H1 (cell line): Measurements from ENCODE around the gene IWS1. TPM values are rescaled to one million over a fixed set of nuclear protein-coding genes. Genes with fewer than 3 reads are reported as not detected.

ENCODE experiments used
- CTCF ChIA-PET: fragments of 300-600 bp; sonication (Branson Sonifier 250); formaldehyde crosslinking; loops from one replicate; lab custom pipeline; 2021; ENCODE audit not compliant: partially characterized antibody; lab: Charles Lee
- POLR2A ChIA-PET: fragments of 300-600 bp; sonication (Branson Sonifier 250); formaldehyde crosslinking; loops from one replicate; lab custom pipeline; 2021; ENCODE audit warnings: inconsistent platforms; ENCODE audit not compliant: partially characterized antibody; lab: Charles Lee
- DNase-seq, 2 experiments: peaks; one replicate each; pipeline versions ENCODE4 v3.0.0 to v3.0.0-alpha.2; 2010 to 2022; ENCODE audit warnings: low spot score in 2 of 2, low read depth in 1 of 2, mixed read lengths in 1 of 2
- FAIRE-seq: peaks from 2 replicates; lab custom pipeline; 2011; peaks lifted over from hg19 to GRCh38; lab: Jason Lieb, UNC
- H2AFZ ChIP-seq: 2 replicates; pipeline ENCODE4 v1.8.1; 2012; ENCODE audit warnings: low read length, inconsistent platforms
- H2AK5ac ChIP-seq: 2 replicates; pipeline ENCODE4 v1.6.1; 2013; ENCODE audit warnings: low read depth, low read length
- H2BK120ac ChIP-seq: replicated peaks from 2 replicates; pipeline ENCODE3; 2013; ENCODE audit warnings: low read depth, low read length, inconsistent platforms
- H2BK12ac ChIP-seq: 2 replicates; pipeline ENCODE4 v1.6.1; 2013; ENCODE audit warnings: low read depth, low read length
- H2BK15ac ChIP-seq: 2 replicates; pipeline ENCODE4 v1.6.1; 2013; ENCODE audit warnings: low read length
- H2BK20ac ChIP-seq: 2 replicates; pipeline ENCODE4 v1.6.1; 2013; ENCODE audit warnings: low read length
- H2BK5ac ChIP-seq: 2 replicates; pipeline ENCODE4 v1.6.1; 2013; ENCODE audit warnings: low read depth, low read length
- H3K14ac ChIP-seq: 2 replicates; pipeline ENCODE4 v1.6.1; 2013; ENCODE audit warnings: inconsistent platforms; ENCODE audit not compliant: insufficient read length
- H3K18ac ChIP-seq: 2 replicates; pipeline ENCODE4 v1.6.1; 2013; ENCODE audit warnings: low read length; ENCODE audit errors: extremely low read depth
- H3K23ac ChIP-seq: 2 replicates; pipeline ENCODE4 v1.6.1; 2013; ENCODE audit warnings: inconsistent platforms; ENCODE audit not compliant: insufficient read length
- H3K23me2 ChIP-seq: 2 replicates; pipeline ENCODE4 v1.6.1; 2013; ENCODE audit warnings: low read depth, low read length
- H3K27ac ChIP-seq: 2 replicates; pipeline ENCODE4 v1.6.1; 2011; ENCODE audit warnings: low read depth, low read length, inconsistent platforms
- H3K27me3 ChIP-seq, 4 experiments: replicated peaks in 1 of 4; 1 replicate in 1 of 4; 2 replicates in 3 of 4; pipeline versions ENCODE4 v1.6.1 to v1.8.1; 2011 to 2013; ENCODE audit warnings: low read length in 3 of 4, mild to moderate bottlenecking in 3 of 4, inconsistent platforms in 2 of 4, mixed read lengths in 2 of 4, moderate library complexity in 1 of 4; ENCODE audit not compliant: control insufficient read depth in 3 of 4, insufficient read depth in 3 of 4; ENCODE audit errors: extremely low read depth in 1 of 4
- H3K36me3 ChIP-seq, 4 experiments: 2 replicates each; pipeline versions ENCODE4 v1.6.1 to v1.8.1; 2011 to 2013; ENCODE audit warnings: mild to moderate bottlenecking in 4 of 4, low read length in 3 of 4, moderate library complexity in 2 of 4, control low read depth in 1 of 4, inconsistent platforms in 1 of 4; ENCODE audit not compliant: insufficient read depth in 4 of 4, control insufficient read depth in 2 of 4
- H3K4ac ChIP-seq: replicated peaks from 2 replicates; pipeline ENCODE3; 2013; ENCODE audit warnings: low read length, low read depth, mixed read lengths, inconsistent platforms; ENCODE audit not compliant: insufficient read length
- H3K4me1 ChIP-seq, 4 experiments: replicated peaks in 1 of 4; 1 replicate in 1 of 4; 2 replicates in 3 of 4; pipeline versions ENCODE4 v1.6.1 to v1.8.1; 2011 to 2013; ENCODE audit warnings: low read length in 3 of 4, inconsistent platforms in 2 of 4, mixed read lengths in 1 of 4; ENCODE audit not compliant: insufficient read depth in 4 of 4, control insufficient read depth in 3 of 4
- H3K4me2 ChIP-seq, 2 experiments: 2 replicates each; pipeline versions ENCODE4 v1.6.1 to v1.8.1; 2011 to 2013; ENCODE audit warnings: low read depth in 2 of 2, low read length in 2 of 2, control low read depth in 1 of 2, inconsistent platforms in 1 of 2, mild to moderate bottlenecking in 1 of 2; ENCODE audit not compliant: insufficient read depth in 1 of 2
- H3K4me3 ChIP-seq, 4 experiments: fragments of 200-600, 300-600 bp in 1 of 4; sonication (generic), shearing (Covaris generic), sonication (Bioruptor Twin) in 1 of 4; 2 replicates each; pipeline versions ENCODE4 v1.5.1 to v1.8.1; 2011 to 2016; ENCODE audit warnings: low read length in 4 of 4, low read depth in 3 of 4, control low read depth in 2 of 4, inconsistent platforms in 2 of 4, mild to moderate bottlenecking in 2 of 4, mixed read lengths in 1 of 4, moderate library complexity in 1 of 4; ENCODE audit not compliant: insufficient read depth in 2 of 4; ENCODE audit errors: extremely low read depth in 1 of 4
- H3K56ac ChIP-seq: replicated peaks from 2 replicates; pipeline ENCODE3; 2013; ENCODE audit warnings: low read depth, mild to moderate bottlenecking, mixed read lengths, low read length, inconsistent platforms; ENCODE audit not compliant: insufficient read length
- H3K79me1 ChIP-seq: 2 replicates; pipeline ENCODE4 v1.6.1; 2013; ENCODE audit warnings: low read depth, low read length, control low read depth
- H3K79me2 ChIP-seq, 2 experiments: 2 replicates each; pipeline versions ENCODE4 v1.6.1 to v1.8.1; 2012 to 2013; ENCODE audit warnings: low read length in 2 of 2, mild to moderate bottlenecking in 2 of 2, inconsistent platforms in 1 of 2; ENCODE audit not compliant: insufficient read depth in 2 of 2, control insufficient read depth in 1 of 2
- H3K9ac ChIP-seq, 4 experiments: replicated peaks in 1 of 4; 1 replicate in 1 of 4; 2 replicates in 3 of 4; pipeline versions ENCODE4 v1.6.1 to v1.8.1; 2011 to 2013; ENCODE audit warnings: low read depth in 3 of 4, low read length in 3 of 4, control low read depth in 2 of 4, mild to moderate bottlenecking in 2 of 4, moderate library complexity in 2 of 4, inconsistent platforms in 1 of 4; ENCODE audit errors: extremely low read depth in 1 of 4
- H3K9me3 ChIP-seq, 2 experiments: 2 replicates each; pipeline versions ENCODE4 v1.6.1 to v1.8.1; 2012 to 2013; ENCODE audit warnings: mild to moderate bottlenecking in 2 of 2, moderate library complexity in 2 of 2, control low read depth in 1 of 2, inconsistent platforms in 1 of 2, low read depth in 1 of 2, low read length in 1 of 2, mixed read lengths in 1 of 2; ENCODE audit not compliant: insufficient read depth in 2 of 2
- H4K20me1 ChIP-seq, 2 experiments: replicated peaks in 1 of 2; 2 replicates each; pipeline versions ENCODE3 to v1.8.1; 2011 to 2013; ENCODE audit warnings: inconsistent platforms in 2 of 2, low read length in 2 of 2, mild to moderate bottlenecking in 1 of 2; ENCODE audit not compliant: insufficient read depth in 2 of 2, control insufficient read depth in 1 of 2
- H4K5ac ChIP-seq: 2 replicates; pipeline ENCODE4 v1.6.1; 2013; ENCODE audit warnings: low read length, low read depth, mixed read lengths, inconsistent platforms; ENCODE audit not compliant: insufficient read length
- H4K8ac ChIP-seq: 2 replicates; pipeline ENCODE4 v1.8.0; 2013; ENCODE audit warnings: mild to moderate bottlenecking, moderate library complexity, low read length, inconsistent platforms; ENCODE audit not compliant: insufficient read depth; ENCODE audit errors: extremely low read depth
- H4K91ac ChIP-seq: replicated peaks from 2 replicates; pipeline ENCODE3; 2013; ENCODE audit warnings: low read length, mixed read lengths, inconsistent platforms; ENCODE audit not compliant: insufficient read length
- CBX5 ChIP-seq: fragments of 300-800, 300-1000 bp; sonication (generic); IDR thresholded peaks from 2 replicates; pipeline ENCODE4 v1.7.1; 2016; ENCODE audit warnings: antibody characterized with exemption, low read length, low read depth
- CEBPB ChIP-seq: IDR thresholded peaks from 2 replicates; pipeline ENCODE4 v1.6.1; 2012; ENCODE audit warnings: low read depth, low read length
- CHD1 ChIP-seq: IDR thresholded peaks from 2 replicates; pipeline ENCODE4 v1.6.1; 2012; ENCODE audit warnings: low read depth, low read length, improper control_type of control experiment
- CHD2 ChIP-seq: IDR thresholded peaks from 2 replicates; pipeline ENCODE4 v1.6.1; 2012; ENCODE audit warnings: low read length, improper control_type of control experiment
- EP300 ChIP-seq, 2 experiments: IDR thresholded peaks; 1 replicate in 1 of 2; 2 replicates in 1 of 2; pipeline ENCODE4 v1.6.1; 2011 to 2012; ENCODE audit warnings: low read depth in 2 of 2, low read length in 2 of 2, mild to moderate bottlenecking in 2 of 2, borderline replicate concordance in 1 of 2, inconsistent platforms in 1 of 2, moderate library complexity in 1 of 2
- KDM5A ChIP-seq: fragments of 200-600 bp; IDR thresholded peaks from 2 replicates; pipeline ENCODE4 v1.7.1; 2012; ENCODE audit warnings: mild to moderate bottlenecking, low read length, inconsistent platforms, mixed read lengths
- NRF1 ChIP-seq: IDR thresholded peaks from 2 replicates; pipeline ENCODE4 v1.6.1; 2011; ENCODE audit warnings: mild to moderate bottlenecking, low read depth, low read length, improper control_type of control experiment
- POU5F1 ChIP-seq: IDR thresholded peaks from 2 replicates; pipeline ENCODE4 v1.6.1; 2011; ENCODE audit warnings: low read depth, mild to moderate bottlenecking, low read length, moderate library complexity
- TBP ChIP-seq: IDR thresholded peaks from 2 replicates; pipeline ENCODE4 v1.6.1; 2011; ENCODE audit warnings: low read depth, low read length, improper control_type of control experiment
- TCF12 ChIP-seq: IDR thresholded peaks from 2 replicates; pipeline ENCODE4 v1.6.1; 2011; ENCODE audit warnings: low read depth, mild to moderate bottlenecking, low read length
- USF2 ChIP-seq: IDR thresholded peaks from 2 replicates; pipeline ENCODE4 v1.6.1; 2011; ENCODE audit warnings: low read length, improper control_type of control experiment
- WGBS, 2 experiments: shearing (Covaris generic) in 1 of 2; methylation state at CpG; one replicate each; pipeline versions ENCODE4 v1.1.6 to v1.1.7; 2013 to 2015; ENCODE audit warnings: low lambda C conversion rate in 2 of 2, mixed read lengths in 2 of 2, inconsistent platforms in 1 of 2, low coverage in 1 of 2, missing lambda C conversion rate in 1 of 2; ENCODE audit not compliant: insufficient replicate concordance in 2 of 2, insufficient coverage in 1 of 2, insufficient read length in 1 of 2; ENCODE audit errors: extremely low coverage in 1 of 2, missing lambda C conversion rate in 1 of 2; 5-methylcytosine and 5-hydroxymethylcytosine counted together
- polyA plus RNA-seq, 7 experiments: library from polyadenylated mRNA; depleted of rRNA in 3 of 7; stranded (reverse) in 5 of 7; unstranded in 2 of 7; fragments of >200 nt in 5 of 7; fragments of 200-250 nt in 2 of 7; gene quantifications; 1 replicate in 5 of 7; 2 replicates in 1 of 7; 4 replicates in 1 of 7; pipeline versions ENCODE4 v1.2.1 to v1.2.3, GENCODE V29; 2011 to 2013; ENCODE audit warnings: missing spikeins in 2 of 7, mixed read lengths in 2 of 7
- total RNA-seq: library from RNA; stranded (reverse); fragmentation: NEBNext Ultra II Directional; extraction: Animal tissue kit (Norgen Biotek cat#: 25700); gene quantifications from 2 replicates; pipeline ENCODE4 v1.2.1, GENCODE V29; 2021

Gene IWS1
- total and polyA plus RNA-seq, 2 of the 8 experiments (the other 6 are each of a cell fraction or from before 2014, with no cell fraction given) = 18.4 to 64.8 TPM

GRCh38 chr2:127520424-127520823 lies 5.9 kb downstream of the IWS1 start:
- no peaks in the 10 kb centered on the region for H3K9me3 ChIP-seq
- no peaks in the 10 kb centered on the region for H3K27me3 ChIP-seq
- peaks cover 32 to 99% of the 10 kb centered on the region in 2 experiments for H3K79me2 ChIP-seq
- no peak overlapping the region for H3K9ac ChIP-seq
- no peak overlapping the region for H2AK5ac ChIP-seq
- DNase-seq (no peak), FAIRE-seq (no peak)
- H2BK120ac ChIP-seq = no peak overlapping the region
- no peak overlapping the region for H3K18ac ChIP-seq
- H3K4ac ChIP-seq = no peak overlapping the region
- no peak overlapping the region for H3K4me3 ChIP-seq
- H2BK20ac ChIP-seq = no peak overlapping the region
- peaks cover 0 to 32% (median 16%) of the 10 kb centered on the region in 4 experiments; a peak in 6 of 8 replicates for H3K36me3 ChIP-seq
- no peak overlapping the region for H4K5ac ChIP-seq
- no peak overlapping the region for H3K4me2 ChIP-seq
- no peak overlapping the region for H2BK12ac ChIP-seq
- no peak overlapping the region for H4K8ac ChIP-seq
- H2BK5ac ChIP-seq = no peak overlapping the region
- no peak overlapping the region for H2BK15ac ChIP-seq
- H3K14ac ChIP-seq = no peak overlapping the region
- H4K91ac ChIP-seq = no peak overlapping the region
- WGBS, 2 experiments = 91% methylated on average over 4 of the region's 4 CpGs; no CpG with 5 or more reads in 1 of the 2 experiments
- no peak overlapping the region for H3K23ac ChIP-seq
- H3K79me1 ChIP-seq = no peaks in the 10 kb centered on the region; the same call in 1 of the 2 replicates
- ChIA-PET POLR2A (no interaction called here), CTCF (interaction anchor here (0.6 kb wide), 1 partner anchor 299 kb away, joined by 3 read pairs; no protein-coding TSS in a partner anchor)
- H3K27ac ChIP-seq = no peak overlapping the region
- no peak overlapping the region for H3K56ac ChIP-seq
- peaks cover 0 to 3% (median 1%) of the 10 kb centered on the region in 4 experiments; a peak in 1 of 7 replicates for H3K4me1 ChIP-seq
- H3K23me2 ChIP-seq = peaks cover 2% of the 10 kb centered on the region; the same call in 1 of the 2 replicates
- peaks cover 14 to 20% of the 10 kb centered on the region in 2 experiments for H4K20me1 ChIP-seq
- no peak overlapping the region for H2AFZ ChIP-seq
- TF ChIP-seq EP300 (IDR thresholded peaks at IDR 0.05; ENCODE audit: borderline replicate concordance in 1 of 2, low read depth in 2 of 2, low read length in 2 of 2) = no peak
- TF ChIP-seq CHD1 = no peak
- TF ChIP-seq NRF1 = no peak
- no peak for TF ChIP-seq TBP
- no peak for TF ChIP-seq USF2
- no peak for TF ChIP-seq TCF12
- TF ChIP-seq CHD2 = no peak
- TF ChIP-seq CBX5 = no peak
- TF ChIP-seq CEBPB = no peak
- TF ChIP-seq KDM5A = no peak
- no peak for TF ChIP-seq POU5F1
